Stimulated activated CD8-positive, alpha-beta memory T cell treated with anti-CD3 and anti-CD28 coated beads, Interleukin-15, amount 100 ng/mL, for 48 hours (primary cell): ENCODE data around the gene CECR2.
"Not testable (repeated sequence)": the region's sequence is repeated elsewhere in the genome, so short reads cannot be mapped to it uniquely, and the experiment has no call there.

Experiments
- DNase-seq, 2 donors: peaks; one replicate each; pipeline ENCODE4 v3.0.0-alpha.2; 2020; ENCODE audit warnings: low read depth in 2 of 2

The CECR2 gene

DNA sequence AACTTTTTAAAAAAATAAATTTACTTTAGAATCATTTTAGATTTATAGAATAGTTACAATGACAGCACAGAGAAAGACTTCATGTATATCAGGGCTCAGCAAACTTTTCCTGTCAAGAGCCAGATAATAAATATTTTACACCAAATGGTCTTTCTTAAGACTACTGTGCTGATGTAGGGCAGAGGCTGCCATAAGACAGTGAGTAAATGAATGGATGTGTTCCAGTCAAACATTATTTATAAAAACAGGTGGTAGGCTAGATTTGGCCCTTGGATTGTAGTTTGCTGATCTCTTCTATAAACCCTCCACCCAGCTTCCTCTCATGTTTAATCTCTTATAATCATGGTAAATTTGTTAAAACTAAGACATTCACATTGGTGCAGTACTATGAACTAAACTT is 33.0 kb downstream of the CECR2 start:
- DNase-seq: no peak

DNA sequence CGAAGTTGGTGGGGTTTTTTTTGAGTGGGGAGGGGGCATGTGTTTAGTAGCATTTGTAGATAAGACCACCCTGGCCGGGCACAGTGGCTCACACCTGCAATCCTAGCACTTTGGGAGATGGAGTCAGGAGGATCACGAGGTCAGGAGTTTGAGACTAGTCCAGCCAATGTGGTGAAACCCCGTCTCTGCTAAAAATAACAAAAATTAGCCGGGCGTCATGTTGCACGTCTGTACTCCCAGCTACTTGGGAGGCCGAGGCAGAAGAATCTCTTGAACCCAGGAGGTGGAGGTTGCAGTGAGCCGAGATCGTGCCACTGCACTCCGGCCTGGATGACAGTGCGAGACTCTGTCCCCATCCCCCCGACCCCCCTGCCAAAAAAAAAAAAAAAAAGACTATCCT is 34.6 kb downstream of the CECR2 start:
- no peak for DNase-seq

DNA sequence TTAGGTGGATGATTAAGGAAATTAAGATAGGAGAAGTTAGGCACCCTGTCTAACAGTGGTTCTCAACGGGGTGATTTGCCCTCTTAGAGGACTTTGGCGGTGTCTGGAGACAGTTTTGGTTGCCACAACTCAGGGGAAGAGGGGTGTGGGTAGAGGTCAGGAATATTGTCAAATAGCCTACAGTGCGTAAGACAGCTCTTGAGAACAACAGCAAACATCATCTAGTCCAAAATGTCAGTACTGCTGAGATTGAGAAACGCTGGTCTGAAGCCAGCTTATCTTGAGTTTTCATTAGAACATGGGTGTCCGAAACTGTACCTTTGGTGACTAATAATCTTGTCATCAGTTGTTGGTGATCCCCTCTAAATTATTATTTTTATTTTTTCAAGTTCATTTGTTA is 38.4 kb downstream of the CECR2 start:
- DNase-seq: no peak

DNA sequence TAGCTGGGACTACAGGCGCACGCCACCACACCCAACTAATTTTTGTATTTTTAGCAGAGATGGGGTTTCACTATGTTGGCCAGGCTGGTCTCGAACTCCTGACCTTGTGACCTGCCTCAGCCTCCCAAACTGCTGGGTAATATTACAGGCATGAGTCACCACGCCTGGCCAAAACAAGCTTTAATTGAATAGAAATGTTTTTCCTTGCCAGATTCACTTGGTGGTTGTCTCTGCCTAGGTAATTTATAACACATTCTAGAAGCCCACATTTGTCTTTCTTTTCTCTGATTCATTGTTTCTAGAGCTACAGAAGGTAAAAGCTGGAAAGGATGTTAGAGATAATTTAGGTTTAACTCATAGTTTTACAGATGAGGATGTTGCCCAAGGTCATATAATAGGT is 41.3 kb downstream of the CECR2 start:
- no peak for DNase-seq

DNA sequence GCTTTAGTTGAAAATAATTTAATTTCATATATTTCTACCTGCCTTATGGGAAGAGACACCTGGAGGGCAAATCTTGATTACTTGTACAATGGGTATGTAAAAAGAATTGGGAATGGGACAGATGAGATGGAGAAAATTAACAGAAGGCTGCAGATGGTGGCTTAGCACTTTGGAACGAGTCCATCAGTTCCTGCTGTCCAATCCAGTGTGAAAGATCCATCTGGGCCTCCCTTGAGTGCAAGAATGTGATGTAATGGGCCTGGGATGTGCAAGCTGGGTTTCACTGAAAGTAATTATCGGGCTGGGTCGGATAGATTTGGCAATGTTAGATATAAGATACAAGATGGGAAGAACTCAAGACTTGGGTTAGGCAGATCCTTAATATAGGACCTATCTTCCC is 42.0 kb downstream of the CECR2 start:
- DNase-seq: no peak

DNA sequence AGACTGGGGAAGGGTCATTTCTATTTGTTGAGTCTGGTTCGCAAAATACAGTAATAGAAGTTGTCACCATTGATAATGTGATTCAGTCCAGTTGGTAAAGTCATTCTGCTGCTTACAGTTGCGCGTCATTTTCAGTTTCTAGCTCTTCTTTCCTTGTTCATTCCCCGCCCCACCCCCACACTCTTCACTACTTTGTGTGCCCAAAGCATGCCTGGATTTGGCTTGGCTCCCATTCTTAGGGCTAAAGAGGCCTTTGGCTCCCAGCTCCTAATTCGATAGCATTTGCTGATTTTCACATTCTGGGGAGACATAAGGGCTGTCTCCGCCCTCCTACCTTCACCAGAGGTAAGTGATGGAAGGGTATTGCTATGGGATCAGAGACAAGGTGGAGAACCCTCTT is 43.0 kb downstream of the CECR2 start:
- no peak for DNase-seq

DNA sequence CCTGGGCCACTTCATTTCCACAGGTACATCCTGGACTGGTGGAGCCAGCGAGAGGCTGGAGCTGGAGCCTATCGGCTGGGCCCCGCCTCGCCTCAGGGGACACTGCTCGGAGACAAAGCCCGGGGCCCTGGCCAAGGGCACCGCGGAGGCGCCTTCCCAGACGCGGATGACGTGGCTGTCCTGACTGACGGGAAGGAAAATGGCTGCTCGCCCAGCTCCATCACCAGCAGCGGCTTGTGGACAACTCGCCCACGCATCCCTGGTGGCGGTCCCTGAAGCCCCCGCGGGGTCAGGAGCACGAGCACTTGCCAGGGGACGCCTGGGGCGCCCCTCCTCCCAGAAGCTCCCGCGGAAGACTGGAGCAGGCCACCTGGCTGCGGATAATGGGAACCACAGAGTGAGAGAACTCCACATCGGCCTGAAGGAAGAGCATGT is 49.6 kb downstream of the CECR2 start:
- no peak for DNase-seq

DNA sequence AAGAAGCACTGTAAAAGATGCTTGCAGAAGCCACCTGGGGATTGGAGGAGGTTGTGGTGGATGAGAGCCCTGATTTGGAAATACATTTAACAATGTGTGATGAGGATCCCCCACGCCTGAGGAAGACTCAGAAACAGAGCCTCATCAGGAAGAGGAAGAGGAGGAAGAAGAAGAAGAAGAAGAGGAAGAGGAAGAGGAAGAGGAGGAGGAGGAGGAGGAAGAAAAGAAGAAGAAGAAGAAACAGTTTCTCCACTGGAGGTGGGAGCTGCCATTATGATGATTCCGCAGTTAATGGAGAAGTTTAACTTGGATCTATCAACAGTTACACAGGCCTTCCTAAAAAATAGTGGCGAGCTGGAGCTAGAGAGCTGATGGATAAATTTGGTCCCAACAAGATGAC is 50.1 kb downstream of the CECR2 start:
- DNase-seq: no peak

DNA sequence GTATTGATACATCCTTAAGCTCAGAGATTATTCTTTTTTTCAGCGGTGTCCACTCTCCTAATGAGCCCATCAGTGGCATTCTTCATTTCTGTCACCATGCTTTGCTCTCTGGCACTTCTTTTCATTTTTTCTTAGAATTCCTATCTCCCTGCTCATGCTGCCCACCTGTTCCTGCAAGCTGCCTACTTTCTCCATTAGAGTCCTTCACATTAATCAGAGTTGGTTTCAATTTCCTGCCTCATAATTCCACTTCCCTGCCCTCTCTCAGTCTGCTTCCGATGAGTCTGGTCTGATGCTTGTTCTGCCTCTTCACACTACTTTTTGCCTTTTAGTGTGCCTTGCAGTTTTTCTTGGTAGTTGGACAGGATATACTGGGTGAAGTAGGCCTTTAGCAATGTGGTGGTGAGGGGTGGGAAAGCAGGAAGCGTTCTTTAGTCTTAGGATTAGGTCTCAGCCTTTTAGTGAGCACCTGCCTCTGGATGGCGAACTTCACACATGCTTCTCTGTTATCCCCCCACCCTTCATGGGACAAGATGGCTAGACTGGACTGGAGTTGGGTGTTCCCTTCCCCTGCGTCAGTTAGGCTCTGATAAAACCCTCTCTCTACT is 53.6 kb downstream of the CECR2 start:
- DNase-seq: no peak

DNA sequence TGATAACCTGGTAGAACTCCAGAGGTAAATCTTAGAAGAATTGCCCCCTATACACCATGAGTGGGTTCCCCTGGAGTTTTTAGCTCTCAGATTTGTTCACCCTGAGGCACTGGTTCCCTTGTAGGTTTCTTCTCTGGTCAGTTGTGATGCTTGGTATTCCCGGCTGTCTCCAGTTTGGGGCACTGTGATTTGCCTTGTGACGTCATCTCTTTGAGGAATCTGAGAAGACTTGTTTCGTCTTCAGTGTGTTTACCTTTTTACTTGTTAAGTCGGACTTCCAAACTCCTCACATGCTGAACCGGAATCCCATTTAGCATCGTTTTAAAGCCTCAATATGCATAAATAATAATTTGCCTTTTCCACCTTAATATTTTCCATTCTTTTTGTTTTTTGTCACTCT is 54.4 kb downstream of the CECR2 start:
- DNase-seq: no peak

DNA sequence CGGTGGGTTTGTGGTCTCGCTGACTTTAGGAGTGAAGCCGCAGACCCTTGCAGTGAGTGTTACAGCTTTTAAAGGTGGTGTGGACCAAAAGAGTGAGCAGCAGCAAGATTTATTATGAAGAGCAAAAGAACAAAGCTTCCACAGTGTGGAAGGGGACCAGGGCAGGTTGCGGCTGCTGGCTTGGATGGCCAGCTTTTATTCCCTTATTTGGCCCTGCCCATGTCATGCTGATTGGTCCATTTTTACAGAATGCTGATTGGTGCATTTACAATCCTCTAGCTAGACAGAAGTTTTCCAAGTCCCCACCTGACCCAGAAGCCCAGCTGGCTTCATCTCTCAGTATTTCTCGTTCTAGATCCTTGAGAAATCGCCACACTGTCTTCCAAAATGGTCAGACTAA is 58.3 kb downstream of the CECR2 start:
- not testable (repeated sequence) for DNase-seq

DNA sequence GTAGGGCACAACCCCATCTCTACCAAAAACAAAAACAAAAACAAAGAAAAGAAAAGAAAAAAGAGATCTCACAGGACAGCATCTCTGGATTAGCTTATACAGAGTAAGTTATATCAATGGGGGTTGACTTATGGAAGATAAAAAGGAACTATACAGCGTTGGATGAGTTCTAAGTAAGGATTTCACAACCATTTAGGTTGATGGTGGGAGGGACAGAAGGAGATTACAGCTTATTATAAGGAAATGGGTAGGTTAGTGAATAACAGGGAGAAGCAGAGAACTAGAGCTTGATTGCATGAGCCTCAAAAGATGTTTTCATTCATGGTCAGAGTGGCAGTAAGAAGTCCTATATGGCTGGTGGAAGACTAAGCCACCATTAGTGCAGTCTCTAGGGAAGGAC is 60.3 kb downstream of the CECR2 start:
- DNase-seq: no peak

DNA sequence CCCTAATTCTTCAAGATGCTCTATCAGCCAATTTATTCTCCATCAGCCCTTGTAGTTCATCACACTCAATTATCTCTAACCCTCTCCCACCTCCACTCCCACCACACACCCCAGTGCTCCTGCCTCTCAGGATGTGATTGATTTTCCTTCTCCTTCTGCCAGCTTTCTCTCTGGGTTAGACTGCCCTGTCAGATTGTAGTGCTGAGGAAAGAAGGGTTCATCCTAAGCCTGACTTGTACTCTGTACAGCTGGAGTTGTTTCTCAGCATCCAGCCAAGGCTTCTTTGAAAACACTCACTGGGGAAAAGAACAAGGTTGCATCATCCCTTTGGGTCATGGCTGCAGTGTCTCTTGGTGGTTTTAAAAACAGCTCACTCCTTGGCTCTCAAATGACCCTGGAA is 61.2 kb downstream of the CECR2 start:
- DNase-seq: no peak

DNA sequence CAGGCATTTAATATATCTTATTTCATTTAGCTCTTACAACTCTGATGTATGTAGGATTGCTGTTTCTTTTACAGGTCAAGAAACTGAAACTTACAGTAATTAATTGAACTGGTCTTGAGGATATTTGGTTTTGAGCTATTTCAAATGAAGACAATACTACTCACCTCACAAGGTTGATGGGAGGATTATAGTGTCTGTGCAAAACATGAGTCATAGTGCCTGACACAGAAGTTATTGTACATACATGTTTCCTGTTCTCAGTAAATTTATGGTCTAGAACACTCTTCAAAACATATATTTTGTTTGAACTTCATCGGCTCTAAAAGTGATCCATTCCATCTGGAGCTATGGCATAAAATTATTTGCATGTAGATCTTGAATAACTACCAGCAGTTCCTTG is 61.9 kb downstream of the CECR2 start:
- DNase-seq: no peak

DNA sequence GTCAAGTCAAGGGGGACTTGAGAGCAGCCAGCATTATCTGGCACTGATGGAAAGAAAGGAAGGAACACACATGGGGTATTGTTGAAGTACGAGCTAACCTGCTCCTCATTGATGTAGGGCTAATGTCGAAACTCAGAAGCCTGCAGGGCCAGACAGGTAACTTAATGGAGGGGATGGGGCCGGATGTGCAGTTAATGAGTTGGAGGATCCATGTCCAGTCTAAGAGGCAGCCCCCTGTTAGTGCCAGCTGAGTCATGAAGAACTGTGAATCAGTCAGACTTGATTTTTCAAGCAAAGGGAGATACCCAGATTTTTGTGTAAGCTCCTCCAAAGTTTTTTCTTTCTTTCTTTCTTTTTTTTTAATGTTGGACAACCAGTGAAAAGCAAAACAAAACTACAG is 65.6 kb downstream of the CECR2 start:
- no peak for DNase-seq

DNA sequence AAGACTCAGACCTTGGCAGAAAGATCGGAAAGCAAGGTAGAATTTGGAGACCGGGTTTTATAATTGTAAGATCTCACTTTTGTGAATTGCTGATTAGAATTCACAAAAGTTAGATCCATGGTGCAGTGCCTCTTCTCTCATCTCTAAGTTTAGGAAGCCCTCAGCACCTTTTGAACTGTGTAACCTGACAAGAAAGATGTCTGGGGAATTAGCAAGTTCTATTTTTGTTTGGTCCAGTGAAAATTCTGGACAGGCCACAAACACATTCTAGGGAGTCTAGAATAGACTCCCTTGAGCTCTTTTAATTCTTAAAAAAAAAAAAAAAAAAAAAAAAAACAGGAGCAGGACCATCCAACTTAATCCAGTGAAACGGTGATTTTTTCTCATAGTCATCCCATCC is 66.1 kb downstream of the CECR2 start:
- no peak for DNase-seq

DNA sequence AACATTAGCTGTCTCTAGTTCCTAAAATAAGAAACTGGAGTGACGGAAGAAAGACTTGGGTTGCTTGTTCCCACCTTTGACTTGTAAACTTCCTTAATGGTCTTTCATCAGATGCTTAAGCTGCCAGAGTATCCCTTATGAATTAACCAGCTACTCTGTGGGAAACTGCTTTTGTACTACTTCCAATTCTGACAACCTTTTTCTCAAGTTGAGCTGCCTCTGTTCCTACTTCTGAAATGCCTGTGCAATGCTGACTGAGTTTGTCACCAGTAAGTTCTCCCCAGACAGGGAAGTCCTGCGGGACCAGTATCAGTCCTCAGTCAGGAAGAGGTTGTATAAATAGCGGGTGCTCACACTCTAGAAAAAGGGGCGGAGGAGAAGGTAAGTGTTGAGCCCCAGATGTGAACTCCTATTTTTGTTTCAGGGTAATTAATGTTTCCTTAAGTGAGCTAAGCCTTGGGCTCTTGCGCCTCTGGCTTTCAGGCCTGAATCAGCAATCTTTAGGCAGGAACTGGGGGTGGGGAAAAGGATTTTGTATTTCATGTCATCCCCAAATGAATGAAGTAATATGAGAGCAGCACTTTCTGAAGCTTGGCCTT is 67.2 kb downstream of the CECR2 start:
- no peak for DNase-seq

DNA sequence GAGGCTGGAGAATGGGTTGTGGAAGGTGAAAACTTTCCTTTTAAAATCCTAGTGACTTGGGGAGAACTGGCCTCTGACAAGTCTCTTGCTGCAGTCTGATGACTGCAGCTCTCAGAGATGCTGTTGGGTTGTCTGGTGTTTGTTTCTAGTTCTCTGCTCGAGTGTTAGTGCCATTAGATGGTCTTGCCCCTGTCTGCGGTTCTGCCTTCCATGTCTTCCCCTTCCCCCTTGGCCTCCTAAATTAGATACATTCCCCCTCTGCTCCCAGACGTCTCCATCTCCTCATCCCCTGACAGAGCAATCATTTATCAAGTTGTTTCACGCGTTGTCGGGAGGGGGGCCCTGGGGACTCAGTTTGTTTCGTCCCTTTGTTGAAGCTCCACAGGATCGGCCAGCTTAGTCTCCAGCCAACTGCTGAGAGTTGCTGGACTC is 67.7 kb downstream of the CECR2 start:
- no peak for DNase-seq

DNA sequence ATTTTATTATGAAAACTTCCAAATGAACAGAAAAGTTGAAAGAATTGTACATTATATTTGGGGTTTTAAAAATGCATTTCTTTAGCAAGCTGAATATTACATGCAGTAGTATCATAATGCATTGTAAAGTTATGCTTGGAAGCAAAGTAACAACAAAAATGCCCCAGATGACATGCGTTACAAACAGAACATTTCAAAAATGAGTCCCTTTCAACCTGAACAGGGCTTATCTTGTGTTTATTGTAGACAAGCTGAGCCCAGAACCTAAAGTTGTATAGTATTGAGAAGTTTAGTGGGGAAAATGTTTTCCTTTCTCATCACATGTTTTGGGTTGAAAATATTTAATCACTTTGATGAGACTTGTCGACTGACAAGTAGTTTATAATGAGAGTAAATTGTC is 68.8 kb downstream of the CECR2 start:
- no peak for DNase-seq

DNA sequence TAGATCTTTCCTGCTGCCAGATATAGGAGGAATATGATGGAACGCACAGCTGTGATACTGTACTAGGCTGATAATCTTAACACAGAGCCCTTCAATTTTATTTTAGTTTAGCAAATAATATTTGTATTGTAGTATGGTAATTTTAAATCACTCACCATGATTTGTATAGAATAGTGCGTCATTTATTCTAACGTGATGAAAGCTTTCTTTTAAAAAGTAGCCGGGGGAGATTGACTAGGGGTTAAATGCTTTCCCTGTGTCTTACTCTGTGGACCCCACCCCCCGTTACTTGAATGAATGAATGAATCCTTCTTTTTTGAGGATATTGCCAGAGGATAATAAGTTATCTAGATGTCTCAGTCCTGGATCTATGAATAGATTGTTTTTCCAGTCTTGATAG is 72.1 kb downstream of the CECR2 start:
- DNase-seq: no peak

DNA sequence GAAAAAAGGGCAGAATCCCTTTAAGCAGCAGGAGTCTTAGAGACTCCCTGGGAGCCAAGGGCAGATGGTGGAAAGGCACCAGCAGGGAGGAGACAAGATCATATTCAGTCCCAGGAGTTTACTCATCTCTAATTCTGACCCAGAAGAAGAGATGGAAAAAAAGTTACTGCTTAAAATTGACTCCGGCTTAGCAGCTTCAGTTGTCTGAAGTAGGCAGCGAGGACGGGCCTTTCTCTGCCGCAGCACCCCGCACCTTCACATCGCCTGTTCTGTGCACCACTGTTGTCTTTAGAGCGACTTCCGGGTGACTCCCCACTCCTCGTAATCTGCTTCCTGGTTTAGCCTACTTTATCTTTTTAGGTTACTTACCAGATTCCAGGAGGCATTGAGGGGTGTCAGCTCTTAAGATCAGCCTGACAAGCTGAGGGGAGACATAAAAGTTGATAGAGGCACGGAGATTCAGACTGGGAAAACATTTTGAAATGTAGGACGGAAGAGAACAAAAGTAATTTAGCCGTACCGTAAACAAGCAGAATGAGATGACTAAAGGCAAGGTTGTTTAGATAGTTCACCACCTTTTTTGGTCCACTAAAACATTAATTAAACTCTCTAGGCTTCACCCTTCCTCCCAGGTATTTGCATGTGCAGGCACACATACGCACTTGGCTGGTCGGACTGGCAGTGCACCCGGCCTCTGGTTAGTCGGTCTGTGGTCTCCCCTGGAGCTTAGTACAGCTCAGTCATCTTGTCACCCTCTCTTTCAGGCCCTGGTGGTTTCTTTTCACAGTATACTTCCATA is 74.3 kb downstream of the CECR2 start:
- DNase-seq: no peak

DNA sequence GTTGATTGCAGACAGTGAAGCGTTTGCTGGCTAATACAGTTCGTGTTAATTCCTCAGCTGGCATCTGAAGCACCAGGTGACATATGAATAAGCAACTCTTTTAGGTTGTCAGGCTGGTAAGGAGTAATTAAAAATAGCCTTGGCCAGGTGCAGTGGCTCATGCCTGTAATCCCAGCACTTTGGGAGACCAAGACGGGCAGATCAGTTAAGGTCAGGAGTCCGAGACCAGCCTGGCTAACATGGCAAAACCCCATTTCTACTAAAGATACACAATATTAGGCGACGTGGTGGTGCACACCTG is 74.9 kb downstream of the CECR2 start:
- no peak for DNase-seq

DNA sequence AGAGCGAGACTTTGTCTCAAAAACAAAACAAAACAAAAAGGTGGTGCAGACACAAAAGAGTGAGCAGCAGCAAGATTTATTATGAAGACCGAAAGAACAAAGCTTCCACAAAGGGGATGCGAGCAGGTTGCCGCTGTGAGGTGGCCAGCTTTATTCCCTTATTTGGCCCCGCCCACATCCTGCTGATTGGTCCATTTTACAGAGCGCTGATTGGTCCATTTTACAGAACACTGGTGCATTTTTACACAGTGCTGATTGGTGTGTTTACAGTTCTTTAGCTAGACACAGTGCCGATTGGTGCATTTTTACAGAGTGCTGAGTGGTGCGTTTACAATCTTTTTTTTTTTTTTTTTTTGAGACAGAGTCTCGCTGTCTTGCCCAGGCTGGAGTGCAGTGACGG is 77.4 kb downstream of the CECR2 start:
- no peak for DNase-seq

DNA sequence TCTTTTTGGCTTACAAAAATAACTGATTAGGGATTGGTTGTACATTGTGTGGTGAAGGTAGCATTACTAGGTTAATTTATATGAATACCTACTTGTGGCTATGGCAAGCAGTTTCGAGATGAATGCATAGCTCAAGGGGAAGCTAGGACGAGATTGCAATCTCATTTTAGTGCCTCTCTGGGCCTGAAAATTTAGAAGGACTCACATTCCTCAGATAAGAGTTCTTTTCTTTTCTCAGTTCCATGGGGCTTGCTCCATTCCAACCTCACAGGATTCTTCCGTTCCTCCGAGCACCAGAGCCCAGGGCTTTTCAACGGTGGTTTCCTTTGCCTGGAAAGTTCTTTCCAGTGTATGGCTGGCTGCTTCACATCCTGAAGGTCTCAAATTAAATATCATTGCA is 82.1 kb downstream of the CECR2 start:
- DNase-seq: no peak
